Measurements from ENCODE around the gene DDX27. TPM values are rescaled to one million over a fixed set of nuclear protein-coding genes. Genes with fewer than 3 reads are reported as not detected.
A peak's percentile ranks its signal among the peaks of the same experiment; 100 is the strongest.

Gene DDX27
- total RNA-seq, 1 donor from 2014 or later, result 78.4 TPM

DNA sequence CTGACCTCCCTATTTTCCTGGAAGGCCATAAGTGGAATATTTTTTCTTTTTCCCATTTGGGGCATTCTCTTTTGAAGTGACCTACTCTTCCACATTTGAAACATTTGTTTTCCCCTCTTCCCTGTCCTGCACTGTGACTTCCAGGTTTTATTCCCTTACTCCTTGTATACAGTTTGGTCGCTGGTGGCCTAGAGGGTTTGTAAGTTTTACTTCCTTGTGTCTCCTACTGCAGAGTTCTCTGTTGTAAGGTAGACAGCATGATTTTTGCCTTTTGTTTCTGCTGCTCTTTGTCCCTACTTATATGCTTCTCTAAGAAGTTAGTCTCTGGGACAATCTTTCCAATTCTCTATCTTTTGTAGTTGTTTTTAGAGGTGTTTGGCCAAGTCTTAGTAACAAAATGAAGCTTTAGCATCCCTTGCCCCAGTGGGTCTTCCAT lies 66.0 kb downstream of the DDX27 start:
- ATAC-seq (ENCODE audit: low read depth) (no peak), DNase-seq (no peak)
- no peaks in the 10 kb centered on the region for H3K27me3 Mint-ChIP-seq
- H3K4me1 Mint-ChIP-seq, result peaks cover 81% of the 10 kb centered on the region
- H3K36me3 Mint-ChIP-seq (ENCODE audit: low read depth), result peaks cover 100% of the 10 kb centered on the region
- H3K9me3 Mint-ChIP-seq, result peaks cover 55% of the 10 kb centered on the region
- H3K27ac Mint-ChIP-seq, result peak overlapping the region; percentile 56
- CTCF ChIA-PET, result no interaction called here
- TF ChIP-seq, protein P1, sequence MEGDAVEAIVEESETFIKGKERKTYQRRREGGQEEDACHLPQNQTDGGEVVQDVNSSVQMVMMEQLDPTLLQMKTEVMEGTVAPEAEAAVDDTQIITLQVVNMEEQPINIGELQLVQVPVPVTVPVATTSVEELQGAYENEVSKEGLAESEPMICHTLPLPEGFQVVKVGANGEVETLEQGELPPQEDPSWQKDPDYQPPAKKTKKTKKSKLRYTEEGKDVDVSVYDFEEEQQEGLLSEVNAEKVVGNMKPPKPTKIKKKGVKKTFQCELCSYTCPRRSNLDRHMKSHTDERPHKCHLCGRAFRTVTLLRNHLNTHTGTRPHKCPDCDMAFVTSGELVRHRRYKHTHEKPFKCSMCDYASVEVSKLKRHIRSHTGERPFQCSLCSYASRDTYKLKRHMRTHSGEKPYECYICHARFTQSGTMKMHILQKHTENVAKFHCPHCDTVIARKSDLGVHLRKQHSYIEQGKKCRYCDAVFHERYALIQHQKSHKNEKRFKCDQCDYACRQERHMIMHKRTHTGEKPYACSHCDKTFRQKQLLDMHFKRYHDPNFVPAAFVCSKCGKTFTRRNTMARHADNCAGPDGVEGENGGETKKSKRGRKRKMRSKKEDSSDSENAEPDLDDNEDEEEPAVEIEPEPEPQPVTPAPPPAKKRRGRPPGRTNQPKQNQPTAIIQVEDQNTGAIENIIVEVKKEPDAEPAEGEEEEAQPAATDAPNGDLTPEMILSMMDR (IDR thresholded peaks at IDR 0.05), result no peak
- H3K4me3 Mint-ChIP-seq, result peak overlapping the region; percentile 46
- intact Hi-C loops (cut with micrococcal nuclease), result no loop called here
- POLR2A ChIA-PET, result interaction anchor here (0.7 to 3.7 kb wide), 3 partner anchors 8 to 502 kb away, joined by 3 to 35 read pairs (median 3); partner anchors contain the start of gene ZNFX1

DNA sequence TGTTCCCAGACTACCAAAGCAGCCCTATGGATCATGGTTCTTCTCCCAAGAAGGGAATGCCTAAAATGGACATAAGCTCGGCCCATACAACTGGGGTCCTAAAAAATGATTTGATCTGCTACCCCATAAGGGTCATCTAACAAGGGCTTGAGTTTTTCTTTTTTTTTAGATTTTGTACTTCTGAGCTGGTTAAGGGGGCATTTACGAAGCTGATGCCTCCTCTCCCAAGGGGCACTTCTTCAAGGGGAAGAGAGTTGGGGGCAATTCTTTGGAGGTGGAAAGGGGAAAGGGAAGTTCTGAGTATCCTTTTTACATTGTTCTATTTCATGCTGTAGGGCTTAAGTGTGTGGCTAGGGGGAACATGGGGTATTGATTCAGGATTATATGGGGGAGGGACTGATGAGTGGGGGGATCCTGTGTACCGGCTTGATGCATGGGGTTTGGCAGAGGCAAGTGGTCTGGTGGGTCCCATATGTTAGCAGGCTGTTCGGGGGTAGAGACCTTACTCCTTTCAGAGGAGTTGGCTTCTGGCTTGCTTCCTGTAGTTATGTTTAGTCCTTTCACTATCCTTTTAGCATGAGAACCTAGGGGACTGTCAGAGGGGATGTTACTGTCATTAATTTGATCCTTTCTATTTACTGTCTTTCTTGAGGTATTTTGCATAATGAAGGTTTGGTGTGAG lies 66.7 kb downstream of the DDX27 start:
- ChIA-PET POLR2A (interaction anchor here (0.7 to 3.7 kb wide), 4 partner anchors 8 to 501 kb away, joined by 3 to 35 read pairs (median 3); partner anchors contain the start of gene ZNFX1), CTCF (no interaction called here)
- DNase-seq (no peak), ATAC-seq (ENCODE audit: low read depth) (no peak)
- TF ChIP-seq, protein P1 (IDR thresholded peaks at IDR 0.05), result no peak
- no peaks in the 10 kb centered on the region for H3K27me3 Mint-ChIP-seq
- peak overlapping the region; percentile 12 for H3K27ac Mint-ChIP-seq
- H3K4me3 Mint-ChIP-seq, result peak overlapping the region; percentile 7
- peaks cover 49% of the 10 kb centered on the region for H3K9me3 Mint-ChIP-seq
- peaks cover 100% of the 10 kb centered on the region for H3K36me3 Mint-ChIP-seq (ENCODE audit: low read depth)
- peaks cover 78% of the 10 kb centered on the region for H3K4me1 Mint-ChIP-seq
- intact Hi-C loops (cut with micrococcal nuclease), result no loop called here

DNA sequence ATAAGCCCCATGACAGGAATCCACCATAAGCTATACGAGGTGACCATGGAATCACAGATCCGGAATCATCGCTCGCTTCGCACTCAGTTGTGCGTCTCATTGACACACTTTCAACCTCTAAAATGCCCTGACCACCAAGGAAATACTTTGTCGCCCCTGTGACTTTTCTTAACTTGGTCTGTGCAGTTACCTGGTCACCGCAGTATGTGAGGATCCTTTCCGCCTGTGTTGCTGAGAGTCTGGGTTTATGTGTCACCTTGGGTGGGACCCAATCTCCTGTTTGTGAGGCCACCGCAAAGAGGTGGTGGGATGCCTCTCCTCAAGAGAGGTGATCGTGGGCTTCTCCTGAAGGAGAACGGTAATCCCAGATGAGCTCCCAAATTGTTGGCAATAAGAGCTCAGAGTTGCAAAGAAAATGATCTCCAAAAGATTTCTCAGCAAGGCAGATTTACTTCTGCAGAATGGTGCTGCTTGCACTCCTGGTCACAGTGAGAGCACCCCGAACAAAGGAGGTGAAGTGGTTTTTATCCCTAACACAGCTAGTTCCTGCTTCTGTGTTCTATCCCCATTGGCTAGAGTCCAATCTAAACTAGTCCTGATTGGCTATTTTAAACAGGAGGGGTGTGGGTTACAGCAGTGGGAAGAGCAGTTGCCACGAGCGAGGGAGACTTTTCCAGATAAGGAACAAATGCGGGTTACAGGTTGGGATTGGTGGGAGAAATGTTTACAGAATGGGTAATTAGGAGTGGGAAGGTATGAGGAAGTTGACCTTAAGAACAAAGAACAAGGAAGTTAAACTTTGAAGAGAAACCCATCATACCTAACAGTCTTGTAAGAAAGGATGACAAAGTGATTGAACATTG lies 67.7 kb downstream of the DDX27 start:
- POLR2A ChIA-PET, result interaction anchor here (0.6 to 3.7 kb wide), 4 partner anchors 9 to 1644 kb away, joined by 3 to 35 read pairs (median 4); partner anchors contain the start of gene ZNFX1
- H3K27ac Mint-ChIP-seq, result peak overlapping the region; percentile 36
- H3K36me3 Mint-ChIP-seq (ENCODE audit: low read depth), result peaks cover 98% of the 10 kb centered on the region
- H3K4me1 Mint-ChIP-seq, result peaks cover 72% of the 10 kb centered on the region
- intact Hi-C loops (cut with micrococcal nuclease), result no loop called here
- peaks cover 44% of the 10 kb centered on the region for H3K9me3 Mint-ChIP-seq
- TF ChIP-seq, protein P1 (IDR thresholded peaks at IDR 0.05), result no peak
- H3K4me3 Mint-ChIP-seq, result peak overlapping the region; percentile 6
- no peak for ATAC-seq (ENCODE audit: low read depth)
- no peak for DNase-seq
- CTCF ChIA-PET, result no interaction called here
- H3K27me3 Mint-ChIP-seq, result no peaks in the 10 kb centered on the region

DNA sequence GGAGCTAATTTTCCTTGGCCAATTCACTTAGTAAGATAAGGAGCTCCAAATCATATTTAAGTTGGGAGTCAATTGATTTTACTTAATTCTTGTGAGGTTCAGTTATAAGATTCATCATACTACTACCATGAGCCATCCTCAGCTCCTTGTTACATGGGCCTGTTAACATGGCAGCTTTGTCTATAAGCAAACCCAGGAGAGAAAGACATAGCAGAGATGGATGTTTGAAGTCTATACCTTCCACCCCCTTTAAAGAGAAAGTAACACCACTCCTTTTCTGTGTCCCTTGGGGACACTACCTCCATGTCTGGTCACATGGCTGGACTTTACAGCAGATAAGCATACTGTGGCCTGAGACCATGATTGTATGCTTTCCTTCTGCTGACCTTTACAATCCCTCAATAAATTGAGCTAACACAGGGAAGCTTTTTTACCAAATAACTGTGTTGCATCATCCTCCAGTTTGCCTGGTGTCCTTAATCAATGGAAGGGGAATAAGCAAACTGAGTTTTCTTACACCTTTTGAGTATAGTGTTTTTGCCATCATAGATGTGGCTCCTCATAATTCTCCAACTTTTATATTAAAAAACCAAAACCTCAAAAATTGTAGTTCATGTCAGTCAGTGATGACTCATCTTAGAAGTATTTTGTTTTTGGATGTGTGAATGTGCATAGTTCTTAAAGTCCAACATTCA lies 68.5 kb downstream of the DDX27 start:
- intact Hi-C loops (cut with micrococcal nuclease), result no loop called here
- peaks cover 97% of the 10 kb centered on the region for H3K36me3 Mint-ChIP-seq (ENCODE audit: low read depth)
- TF ChIP-seq, protein P1 (IDR thresholded peaks at IDR 0.05), result no peak
- peaks cover 64% of the 10 kb centered on the region for H3K4me1 Mint-ChIP-seq
- peaks cover 38% of the 10 kb centered on the region for H3K9me3 Mint-ChIP-seq
- peak overlapping the region; percentile 36 for H3K27ac Mint-ChIP-seq
- ChIA-PET POLR2A (interaction anchor here (0.6 to 3.7 kb wide), 3 partner anchors 10 to 1643 kb away, joined by 3 to 35 read pairs (median 5); partner anchors contain the start of gene ZNFX1), CTCF (no interaction called here)
- no peak overlapping the region for H3K4me3 Mint-ChIP-seq
- no peaks in the 10 kb centered on the region for H3K27me3 Mint-ChIP-seq
- DNase-seq, result no peak
- no peak for ATAC-seq (ENCODE audit: low read depth)
